ENCODE measurements around the gene TBC1D30.

TBC1D30 gene

GRCh38 chr12:64875186-64875585 is 50.7 kb downstream of the TBC1D30 start:
- DNase-seq = no peak

- no peak for DNase-seq
Observed at GRCh38 chr12:64876388-64877071, 52.1 kb downstream of the TBC1D30 start.

DNA sequence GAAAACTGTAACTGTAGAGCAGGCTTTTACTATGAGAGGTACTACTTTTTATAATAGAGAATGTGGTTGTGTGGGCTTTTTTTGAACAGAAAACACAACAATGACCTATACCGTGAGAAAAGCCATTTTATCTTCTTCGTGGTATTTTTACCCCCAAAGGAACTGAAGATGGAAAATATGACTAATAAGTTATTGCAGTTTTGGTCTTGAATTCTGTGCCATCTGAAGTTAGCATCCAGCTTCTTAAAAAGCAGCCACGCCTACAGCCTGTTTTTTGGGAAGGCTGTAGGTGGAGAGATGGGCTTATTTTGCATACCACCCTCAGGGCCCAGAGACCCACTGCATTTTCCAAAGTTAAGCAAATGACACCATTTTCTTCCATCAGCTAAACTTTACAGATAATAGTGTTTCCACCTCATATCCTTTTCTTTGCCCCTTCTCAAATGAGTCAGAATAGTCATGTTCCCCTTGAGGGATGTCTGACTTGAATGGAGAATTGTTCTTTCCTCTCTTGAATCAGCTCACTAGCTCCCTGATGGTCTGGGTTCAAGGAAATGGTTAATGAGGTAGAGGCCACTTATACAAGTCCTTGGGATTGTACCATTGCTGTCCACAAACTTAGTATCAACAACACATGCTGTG is 53.0 kb downstream of the TBC1D30 start:
- no peak for DNase-seq

DNA sequence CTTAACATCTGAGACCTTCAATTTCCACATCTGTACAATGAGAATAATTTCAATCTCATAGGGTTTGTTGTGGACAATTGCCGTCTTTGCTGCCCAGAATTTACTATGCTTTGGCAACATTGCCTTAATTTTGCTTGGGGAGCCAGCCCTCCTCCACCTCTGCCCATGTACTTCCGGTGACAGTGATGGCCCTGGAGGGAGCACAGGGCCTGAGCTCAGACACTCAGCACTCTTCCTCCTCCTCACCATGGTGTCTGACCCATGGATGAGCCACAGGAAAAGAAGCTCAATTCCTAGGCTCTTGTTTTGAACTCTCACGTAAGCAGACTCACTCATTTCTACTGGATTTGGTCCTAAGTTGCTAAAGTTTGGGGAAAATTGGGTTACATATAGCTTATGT is 58.2 kb downstream of the TBC1D30 start:
- DNase-seq = no peak

GRCh38 chr12:64883264-64884163 is 59.1 kb downstream of the TBC1D30 start:
- DNase-seq = no peak

DNA sequence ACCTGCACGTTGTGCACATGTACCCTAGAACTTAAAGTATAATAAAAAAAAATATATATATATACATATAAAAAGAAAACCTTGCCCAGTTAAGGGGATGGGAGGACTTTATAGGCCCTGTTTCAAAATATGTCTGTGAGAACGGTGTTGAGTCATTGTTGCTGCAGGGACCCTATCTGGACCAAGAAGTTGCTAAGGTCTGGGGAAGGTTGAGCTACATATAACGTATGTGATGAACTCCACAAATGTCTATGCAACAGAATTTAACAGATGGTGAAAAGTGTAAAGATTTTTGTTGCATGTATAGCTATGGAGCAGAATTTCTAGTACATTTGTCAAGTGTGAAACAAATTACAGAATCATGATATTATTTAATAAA is 59.7 kb downstream of the TBC1D30 start:
- DNase-seq = no peak

- no peak for DNase-seq
Observed at GRCh38 chr12:64884728-64885127, 60.3 kb downstream of the TBC1D30 start.

DNA sequence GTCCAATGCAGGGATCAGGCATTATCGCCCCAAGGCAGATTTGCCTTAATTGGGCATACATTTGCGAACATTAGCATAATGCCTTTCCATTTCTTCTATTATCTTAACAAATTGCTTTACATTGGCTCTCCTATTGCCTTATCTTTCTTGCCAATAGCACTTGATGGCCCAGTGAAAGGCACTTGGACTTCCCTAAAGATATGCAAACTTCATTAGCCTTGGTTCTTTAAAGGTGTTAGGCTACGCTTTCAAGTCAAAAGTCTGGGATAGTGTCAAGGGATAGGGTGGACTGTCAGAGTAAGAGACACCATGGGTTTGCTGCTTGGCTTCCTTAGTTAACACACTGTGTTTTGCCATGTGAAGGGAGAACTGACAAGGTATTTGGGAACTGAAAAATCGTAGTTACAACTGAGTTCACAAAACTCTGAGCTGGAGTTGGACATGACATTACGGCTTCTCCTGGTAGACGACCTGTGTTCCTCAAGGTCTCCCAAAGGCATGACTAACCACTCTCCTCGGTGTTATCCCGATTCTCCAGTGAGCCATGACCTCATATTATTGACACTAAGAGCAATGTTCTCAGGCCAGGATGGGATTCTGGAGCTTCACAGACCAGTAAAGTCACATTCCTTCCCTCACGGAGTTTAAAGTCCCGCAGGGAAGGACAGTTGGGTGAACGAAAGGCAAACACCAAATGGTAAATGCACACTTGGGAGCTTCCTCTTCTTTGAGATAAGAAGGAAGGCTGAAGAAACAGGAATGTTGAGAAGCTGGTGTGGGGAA is 65.2 kb downstream of the TBC1D30 start:
- DNase-seq = no peak

DNA sequence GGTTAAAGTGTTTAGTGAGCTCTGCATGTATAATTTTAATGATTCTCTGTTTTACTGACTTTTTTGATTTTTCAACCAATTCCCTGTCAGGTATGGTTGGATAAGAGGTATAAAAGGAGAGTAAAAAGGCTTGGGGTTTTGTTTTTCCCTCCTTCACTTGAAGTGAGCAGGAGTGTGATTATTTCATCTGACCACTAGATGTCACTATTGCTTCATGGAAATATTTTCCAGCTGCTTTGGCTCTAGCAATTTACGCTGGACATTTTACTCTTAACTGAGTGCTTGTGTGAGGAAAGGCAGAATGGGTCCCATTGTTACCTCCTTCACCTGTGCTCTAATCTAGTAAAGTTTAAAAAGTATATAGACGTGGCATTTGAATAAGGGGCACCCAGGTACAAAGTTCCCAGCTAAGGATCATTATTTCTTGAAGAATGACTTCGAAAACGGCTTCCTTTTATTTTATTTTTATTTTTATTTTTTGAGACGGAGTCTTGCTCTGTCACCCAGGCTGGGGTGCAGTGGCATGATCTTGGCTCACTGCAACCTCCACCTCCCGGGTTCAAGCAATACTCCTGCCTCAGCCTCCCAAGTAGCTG is 66.5 kb downstream of the TBC1D30 start:
- peak; percentile 81 for DNase-seq

- no peak for DNase-seq
Observed at GRCh38 chr12:64891629-64892028, 67.2 kb downstream of the TBC1D30 start.

DNA sequence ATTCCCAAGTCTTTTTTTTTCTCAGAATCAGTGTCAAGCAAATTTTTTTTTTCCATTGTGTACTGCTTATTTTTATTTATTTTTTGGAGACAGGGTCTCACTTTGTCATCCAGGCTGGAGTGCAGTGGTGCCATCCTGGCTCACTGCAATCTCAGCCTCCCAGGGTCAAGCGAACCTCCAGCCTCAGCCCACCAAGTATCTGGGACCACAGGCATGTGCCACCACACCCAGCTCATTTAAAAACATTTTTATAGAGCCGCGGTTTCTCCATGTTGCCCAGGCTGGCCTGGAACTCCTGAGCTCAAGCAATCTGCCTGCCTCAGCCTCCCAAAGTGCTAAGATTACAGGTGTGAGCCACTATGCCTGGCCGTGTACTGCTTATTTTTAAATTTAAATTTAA is 68.1 kb downstream of the TBC1D30 start:
- no peak for DNase-seq

DNA sequence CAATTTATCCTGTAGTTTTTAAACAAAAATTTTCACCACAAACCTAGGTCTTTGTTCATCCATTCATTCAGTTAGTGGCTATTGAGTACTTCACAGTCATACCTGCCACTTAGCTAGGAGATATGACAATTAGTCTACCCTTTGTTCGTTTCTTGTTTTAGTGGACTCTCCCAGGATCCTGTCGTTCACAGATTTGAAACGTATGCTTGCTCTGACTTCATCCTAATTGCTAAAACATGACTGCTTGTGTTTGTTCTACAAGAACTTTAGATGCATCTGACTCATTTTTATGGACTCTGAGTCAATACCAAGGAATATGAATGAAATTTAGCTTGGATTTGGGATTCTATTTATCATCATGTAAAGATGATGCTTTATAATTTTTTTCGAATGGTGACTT is 69.5 kb downstream of the TBC1D30 start:
- DNase-seq = no peak

DNA sequence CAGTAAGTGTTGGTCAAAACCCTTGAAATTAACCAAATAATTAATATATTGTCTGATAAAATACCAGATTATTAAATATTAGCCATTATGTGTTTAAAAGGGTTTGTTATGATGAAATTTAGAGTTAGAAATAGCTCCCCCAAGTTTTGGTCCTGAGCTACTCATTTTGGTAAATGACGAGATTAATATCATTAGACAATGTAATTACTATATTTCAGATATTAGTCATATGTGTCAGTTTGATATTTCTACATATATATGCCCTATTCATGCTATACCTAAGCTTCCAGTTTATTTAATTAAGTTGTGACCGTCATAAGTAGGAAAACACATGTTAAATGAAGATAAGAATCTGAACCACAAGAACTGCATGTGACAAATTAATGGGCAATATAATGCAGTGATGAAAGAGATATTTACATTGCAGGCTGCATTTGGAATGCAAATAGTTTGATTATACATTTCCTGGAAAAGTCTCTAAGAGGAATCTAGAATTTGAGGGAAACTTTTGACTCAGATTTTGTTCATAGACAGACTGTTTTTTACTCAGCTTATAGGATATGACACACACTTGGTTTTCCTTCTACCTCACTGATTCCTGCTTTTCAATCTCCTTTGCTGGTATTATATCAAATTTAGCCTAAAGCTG is 70.5 kb downstream of the TBC1D30 start:
- peak; percentile 22 for DNase-seq

DNA sequence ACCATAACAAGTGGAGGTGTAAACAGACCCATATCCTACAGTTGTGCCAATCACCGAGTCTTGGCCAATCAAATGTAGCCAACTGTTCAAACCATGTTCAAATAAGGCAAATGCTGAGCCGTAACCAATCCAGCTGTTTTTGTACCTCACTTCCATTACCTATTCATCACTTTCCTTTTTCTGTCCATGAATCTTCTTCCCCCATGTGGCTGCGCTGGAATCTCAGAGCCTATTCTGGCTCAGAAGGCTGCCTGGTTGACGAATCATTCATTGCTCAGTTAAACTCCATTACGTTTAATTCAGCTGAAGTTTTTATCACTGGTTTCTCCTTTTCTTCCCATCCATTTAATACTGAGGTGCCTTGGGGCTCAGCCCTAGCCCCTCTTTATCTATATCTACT is 71.1 kb downstream of the TBC1D30 start:
- DNase-seq = no peak

- no peak for DNase-seq
Observed at GRCh38 chr12:64900540-64900939, 76.1 kb downstream of the TBC1D30 start.

DNA sequence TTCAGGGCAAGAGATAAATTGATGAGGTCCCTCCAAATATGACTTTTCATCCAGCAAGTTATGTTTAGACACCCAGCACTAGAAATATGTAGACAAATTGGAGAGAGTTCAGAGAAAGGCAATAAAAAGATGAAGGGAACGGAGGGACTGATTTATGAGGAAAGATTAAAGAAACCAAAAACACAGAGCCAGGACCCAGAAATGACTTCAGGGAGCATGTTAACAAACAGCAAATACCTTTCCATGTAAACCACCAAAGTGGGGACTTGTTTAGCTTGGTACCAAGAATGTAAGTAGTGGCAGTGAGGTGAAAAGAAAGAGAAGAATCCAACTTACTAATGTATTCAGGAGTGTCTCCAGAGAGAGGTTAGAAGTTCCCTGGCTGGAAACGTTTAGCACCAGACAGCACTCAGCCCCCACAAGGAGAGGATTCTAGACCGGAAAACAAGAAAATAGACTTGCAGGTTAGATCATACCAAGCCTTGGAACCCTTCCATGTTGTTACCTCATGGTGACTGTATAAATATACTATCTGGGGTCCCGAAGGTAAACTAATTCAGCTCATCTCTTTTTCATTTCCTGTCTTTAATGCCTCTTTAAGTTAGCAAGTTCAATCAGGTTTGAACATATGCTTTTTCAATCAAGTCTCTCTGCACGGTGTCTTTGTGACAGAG is 79.2 kb downstream of the TBC1D30 start:
- DNase-seq = no peak

DNA sequence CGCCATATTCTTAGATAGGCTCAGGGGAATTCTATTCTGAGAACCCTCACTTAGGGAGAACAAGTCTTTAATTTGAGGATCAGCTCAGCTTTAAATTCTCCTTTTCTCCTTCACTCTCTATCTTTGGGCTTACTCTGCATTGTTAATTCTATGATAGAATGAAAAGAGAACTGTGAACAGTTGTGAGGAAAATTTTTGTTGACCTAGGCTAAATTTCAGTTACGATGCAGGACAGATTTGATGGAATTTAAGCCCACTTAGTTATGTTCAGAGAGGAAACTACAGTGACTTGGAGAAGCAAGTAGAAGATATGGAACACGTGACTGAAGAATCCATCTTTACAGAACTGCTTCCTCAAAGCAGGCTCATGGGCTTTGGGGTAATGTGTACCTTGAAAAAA is 82.7 kb downstream of the TBC1D30 start:
- DNase-seq = no peak

DNA sequence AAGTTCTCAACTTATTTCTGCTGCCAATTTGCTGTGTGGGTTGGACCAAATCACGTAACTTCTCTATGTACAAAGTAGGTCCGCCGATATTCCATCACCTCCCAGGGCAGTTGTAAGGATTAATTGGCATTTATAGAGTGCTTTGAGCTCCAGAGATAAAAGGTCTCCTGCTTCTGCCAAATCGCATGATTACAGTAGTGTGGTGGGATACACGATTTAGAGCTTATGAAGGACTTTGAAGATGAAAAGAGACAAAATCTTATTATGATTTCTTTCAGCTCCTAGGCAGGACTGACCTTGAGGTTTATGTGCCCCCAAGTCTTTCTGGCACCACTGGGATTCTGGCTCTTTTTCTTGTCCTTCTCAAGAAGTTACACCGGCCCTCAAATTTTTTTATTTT is 84.7 kb downstream of the TBC1D30 start:
- no peak for DNase-seq

DNA sequence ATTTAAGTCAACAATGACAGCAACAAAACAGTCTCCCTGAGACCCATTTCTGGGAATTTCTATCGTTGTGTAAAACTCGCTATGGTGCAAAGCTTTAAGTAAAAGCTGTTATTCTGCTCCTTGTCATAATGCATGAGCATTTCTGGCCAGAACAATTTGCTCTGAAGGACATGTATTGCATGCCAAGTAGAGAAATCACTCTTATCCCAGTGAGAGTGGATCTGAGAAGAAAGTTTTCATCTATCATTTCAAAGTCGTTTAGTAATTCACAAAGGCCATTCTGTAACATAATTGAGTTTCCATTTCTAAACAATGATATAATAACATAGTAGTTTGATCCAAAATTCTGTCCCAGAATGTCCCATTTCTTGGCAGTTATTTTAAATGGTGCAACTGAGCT is 86.6 kb downstream of the TBC1D30 start:
- no peak for DNase-seq

DNA sequence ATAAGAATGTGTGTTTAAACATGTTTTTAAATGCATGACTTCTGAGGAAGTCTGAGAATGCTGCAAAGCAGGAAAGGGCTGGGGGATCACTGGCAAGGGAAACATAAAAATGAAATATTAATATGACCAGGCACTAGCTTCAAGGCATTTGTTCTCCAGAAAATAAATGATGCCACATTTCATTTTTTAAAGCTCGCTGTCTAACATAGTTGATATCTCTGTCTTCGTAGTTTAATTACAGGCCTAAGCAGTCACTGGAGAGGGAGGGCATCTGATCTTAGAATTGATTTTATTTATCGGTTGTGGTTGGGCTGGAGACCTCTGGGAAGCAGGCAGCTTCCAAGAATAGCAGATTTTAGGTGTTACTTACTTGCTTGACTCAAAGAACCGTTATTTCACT is 87.5 kb downstream of the TBC1D30 start:
- DNase-seq = no peak

DNA sequence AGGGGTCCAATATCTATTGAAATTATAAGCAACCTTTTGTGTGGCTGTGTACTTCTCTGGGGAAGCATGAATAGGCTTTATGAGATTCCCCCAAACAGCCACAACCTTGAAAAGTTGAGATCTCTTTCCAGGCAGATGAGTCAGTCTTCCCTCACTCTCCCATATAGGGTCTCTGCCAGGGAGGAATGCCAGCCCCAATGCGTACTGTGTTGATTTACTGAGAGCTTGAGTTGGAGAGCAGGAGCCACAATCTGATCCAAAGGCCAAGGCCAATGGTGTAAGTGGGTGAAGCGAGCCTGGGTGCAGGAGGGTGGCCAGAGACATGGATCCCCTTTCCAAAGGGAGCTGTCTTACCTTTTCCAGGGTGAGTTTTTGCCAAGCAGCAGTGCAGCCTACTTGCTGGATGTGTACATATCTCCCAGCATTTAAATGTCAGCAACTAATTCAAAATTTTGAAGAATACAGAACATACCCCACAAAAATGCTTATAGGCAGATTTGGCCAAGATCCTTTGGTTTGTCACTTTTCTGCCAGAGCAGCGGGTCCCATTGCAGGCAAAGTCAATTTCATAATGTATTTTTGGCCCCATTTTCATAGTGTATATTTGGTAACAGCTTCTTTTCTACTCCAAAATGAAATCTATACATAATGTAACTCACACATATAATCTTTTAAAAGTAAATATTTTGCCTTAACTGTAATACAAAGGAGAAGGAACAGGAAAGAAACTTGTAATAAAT is 88.2 kb downstream of the TBC1D30 start:
- DNase-seq = no peak

All from hematopoietic multipotent progenitor cell treated with erythropoietin and hydrocortisone succinate and interleukin-3 and kit ligand, for 4 days (in vitro differentiated cells).